Left renal pelvis (tissue), 4 donors: Measurements from ENCODE around the gene ACBD4. TPM values are rescaled to one million over a fixed set of nuclear protein-coding genes. Genes with fewer than 3 reads are reported as not detected.

Source experiments
- DNase-seq, 4 donors: peaks; one replicate each; pipeline ENCODE4 v3.0.0-alpha.2; 2013; ENCODE audit warnings: low read depth in 4 of 4, low spot score in 3 of 4
- polyA plus RNA-seq, 4 donors: library from polyadenylated mRNA; unstranded; fragments of 120-200 nt; gene quantifications; one replicate each; pipeline ENCODE4 v1.2.1, GENCODE V29; 2013; ENCODE audit not compliant: insufficient read length in 4 of 4

Gene ACBD4
- polyA plus RNA-seq, 4 donors, result 9.3 to 19.2 (median 11.4) TPM

- DNase-seq, result no peak
These were observed 32.2 kb upstream of the ACBD4 start for GRCh38 chr17:45103269-45103795.

GRCh38 chr17:45104029-45104428, 31.5 kb upstream of the ACBD4 start:
- no peak for DNase-seq

GRCh38 chr17:45104497-45104896, 31.0 kb upstream of the ACBD4 start:
- DNase-seq, result no peak

- no peak for DNase-seq
These were observed 30.4 kb upstream of the ACBD4 start for GRCh38 chr17:45104907-45105624.

- no peak for DNase-seq
These were observed 29.4 kb upstream of the ACBD4 start for GRCh38 chr17:45106096-45106495.

GRCh38 chr17:45106582-45106981, 28.9 kb upstream of the ACBD4 start:
- no peak for DNase-seq

GRCh38 chr17:45107293-45108010, 28.0 kb upstream of the ACBD4 start:
- DNase-seq, result no peak

GRCh38 chr17:45108051-45108450, 27.4 kb upstream of the ACBD4 start:
- no peak for DNase-seq

- no peak for DNase-seq
These were observed 26.6 kb upstream of the ACBD4 start for GRCh38 chr17:45108595-45109521.

GRCh38 chr17:45110676-45111611, 24.5 kb upstream of the ACBD4 start:
- DNase-seq, result no peak

- DNase-seq, result no peak
These were observed 23.6 kb upstream of the ACBD4 start for GRCh38 chr17:45111850-45112249.

GRCh38 chr17:45112559-45113423, 22.7 kb upstream of the ACBD4 start:
- no peak for DNase-seq

GRCh38 chr17:45113424-45113754, 22.1 kb upstream of the ACBD4 start:
- no peak for DNase-seq

GRCh38 chr17:45114117-45114932, 21.2 kb upstream of the ACBD4 start:
- DNase-seq, result no peak

- DNase-seq, result no peak
These were observed 20.4 kb upstream of the ACBD4 start for GRCh38 chr17:45115015-45115625.

GRCh38 chr17:45115871-45116270, 19.6 kb upstream of the ACBD4 start:
- DNase-seq, result no peak

GRCh38 chr17:45116434-45117016, 19.0 kb upstream of the ACBD4 start:
- no peak for DNase-seq
